Measurements from ENCODE around the gene PLEKHA1. TPM values are rescaled to one million over a fixed set of nuclear protein-coding genes. Genes with fewer than 3 reads are reported as not detected.

PLEKHA1 gene
- total and polyA plus RNA-seq, 2 experiments from 2014 or later: 25.8 to 36.6 TPM

DNA sequence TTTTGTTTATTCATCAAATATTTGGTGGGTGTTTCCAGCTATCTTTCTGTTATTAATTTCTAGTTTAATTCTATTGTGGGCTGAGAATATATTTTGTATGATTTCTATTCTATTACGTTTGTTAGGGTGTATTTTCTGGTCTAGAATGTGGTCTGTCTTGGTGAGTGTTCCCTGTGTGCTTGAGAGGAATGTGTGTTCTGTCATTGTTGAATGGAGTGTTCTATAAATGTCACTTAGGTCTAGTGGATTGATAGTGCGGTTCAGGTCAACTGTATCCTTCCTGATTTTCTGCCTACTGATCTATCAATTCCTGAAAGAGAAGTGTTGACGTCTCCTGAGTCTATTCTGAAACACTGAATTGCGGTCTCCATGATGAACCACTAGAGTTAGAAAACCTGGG lies 95.3 kb downstream of the PLEKHA1 start:
- Mint-ChIP-seq H3K9me3 (no peaks in the 10 kb centered on the region; the same call in 2 of the 3 replicates), H3K27ac (no peak overlapping the region), H3K36me3 (ENCODE audit: low read depth) (no peaks in the 10 kb centered on the region; the same call in 2 of the 3 replicates), H3K27me3 (ENCODE audit: insufficient read depth, low read depth, poor library complexity) (peaks cover under 1% of the 10 kb centered on the region), H3K4me1 (peaks cover 14% of the 10 kb centered on the region), H3K4me3 (no peak overlapping the region)
- no peaks in the 10 kb centered on the region for H3K9me2 ChIP-seq (ENCODE audit: insufficient read depth)
- DNase-seq (ENCODE audit: low spot score): no peak
- no peaks in the 10 kb centered on the region for H3K79me2 ChIP-seq (replicated peaks; ENCODE audit: insufficient read depth)
- H3K4me3 ChIP-seq: no peak overlapping the region
- peaks cover 11% of the 10 kb centered on the region; the same call in 1 of the 2 replicates for H3K4me1 ChIP-seq (ENCODE audit: insufficient read depth)
- H3K36me3 ChIP-seq (ENCODE audit: insufficient read depth): no peaks in the 10 kb centered on the region
- ATAC-seq: no peak
- H3K27ac ChIP-seq (ENCODE audit: low read depth): no peak overlapping the region
- TF ChIP-seq JUNB (IDR thresholded peaks at IDR 0.05; ENCODE audit: unreplicated experiment) (no peak), ZNF114 (CRISPR knock-in tag; IDR thresholded peaks at IDR 0.05) (no peak), ZNF331 (CRISPR knock-in tag; IDR thresholded peaks at IDR 0.05; ENCODE audit: low read depth) (no peak), STAT1 (IDR thresholded peaks at IDR 0.05; ENCODE audit: unreplicated experiment) (no peak), POLR2AphosphoS5 (IDR thresholded peaks at IDR 0.05; ENCODE audit: low read depth) (no peak), CREB1 (CRISPR knock-in tag; IDR thresholded peaks at IDR 0.05; ENCODE audit: low read depth) (no peak), EZH2phosphoT487 (IDR thresholded peaks at IDR 0.05; ENCODE audit: unreplicated experiment) (no peak), NANOG (IDR thresholded peaks at IDR 0.05; ENCODE audit: borderline replicate concordance) (no peak), EZH2 (IDR thresholded peaks at IDR 0.05; ENCODE audit: low read depth, unreplicated experiment) (no peak)
- TF ChIP-seq, protein P1, sequence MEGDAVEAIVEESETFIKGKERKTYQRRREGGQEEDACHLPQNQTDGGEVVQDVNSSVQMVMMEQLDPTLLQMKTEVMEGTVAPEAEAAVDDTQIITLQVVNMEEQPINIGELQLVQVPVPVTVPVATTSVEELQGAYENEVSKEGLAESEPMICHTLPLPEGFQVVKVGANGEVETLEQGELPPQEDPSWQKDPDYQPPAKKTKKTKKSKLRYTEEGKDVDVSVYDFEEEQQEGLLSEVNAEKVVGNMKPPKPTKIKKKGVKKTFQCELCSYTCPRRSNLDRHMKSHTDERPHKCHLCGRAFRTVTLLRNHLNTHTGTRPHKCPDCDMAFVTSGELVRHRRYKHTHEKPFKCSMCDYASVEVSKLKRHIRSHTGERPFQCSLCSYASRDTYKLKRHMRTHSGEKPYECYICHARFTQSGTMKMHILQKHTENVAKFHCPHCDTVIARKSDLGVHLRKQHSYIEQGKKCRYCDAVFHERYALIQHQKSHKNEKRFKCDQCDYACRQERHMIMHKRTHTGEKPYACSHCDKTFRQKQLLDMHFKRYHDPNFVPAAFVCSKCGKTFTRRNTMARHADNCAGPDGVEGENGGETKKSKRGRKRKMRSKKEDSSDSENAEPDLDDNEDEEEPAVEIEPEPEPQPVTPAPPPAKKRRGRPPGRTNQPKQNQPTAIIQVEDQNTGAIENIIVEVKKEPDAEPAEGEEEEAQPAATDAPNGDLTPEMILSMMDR (conservative IDR thresholded peaks at IDR 0.05; ENCODE audit: low read depth in 2 of 2): no peak
- TF ChIP-seq, protein P2, sequence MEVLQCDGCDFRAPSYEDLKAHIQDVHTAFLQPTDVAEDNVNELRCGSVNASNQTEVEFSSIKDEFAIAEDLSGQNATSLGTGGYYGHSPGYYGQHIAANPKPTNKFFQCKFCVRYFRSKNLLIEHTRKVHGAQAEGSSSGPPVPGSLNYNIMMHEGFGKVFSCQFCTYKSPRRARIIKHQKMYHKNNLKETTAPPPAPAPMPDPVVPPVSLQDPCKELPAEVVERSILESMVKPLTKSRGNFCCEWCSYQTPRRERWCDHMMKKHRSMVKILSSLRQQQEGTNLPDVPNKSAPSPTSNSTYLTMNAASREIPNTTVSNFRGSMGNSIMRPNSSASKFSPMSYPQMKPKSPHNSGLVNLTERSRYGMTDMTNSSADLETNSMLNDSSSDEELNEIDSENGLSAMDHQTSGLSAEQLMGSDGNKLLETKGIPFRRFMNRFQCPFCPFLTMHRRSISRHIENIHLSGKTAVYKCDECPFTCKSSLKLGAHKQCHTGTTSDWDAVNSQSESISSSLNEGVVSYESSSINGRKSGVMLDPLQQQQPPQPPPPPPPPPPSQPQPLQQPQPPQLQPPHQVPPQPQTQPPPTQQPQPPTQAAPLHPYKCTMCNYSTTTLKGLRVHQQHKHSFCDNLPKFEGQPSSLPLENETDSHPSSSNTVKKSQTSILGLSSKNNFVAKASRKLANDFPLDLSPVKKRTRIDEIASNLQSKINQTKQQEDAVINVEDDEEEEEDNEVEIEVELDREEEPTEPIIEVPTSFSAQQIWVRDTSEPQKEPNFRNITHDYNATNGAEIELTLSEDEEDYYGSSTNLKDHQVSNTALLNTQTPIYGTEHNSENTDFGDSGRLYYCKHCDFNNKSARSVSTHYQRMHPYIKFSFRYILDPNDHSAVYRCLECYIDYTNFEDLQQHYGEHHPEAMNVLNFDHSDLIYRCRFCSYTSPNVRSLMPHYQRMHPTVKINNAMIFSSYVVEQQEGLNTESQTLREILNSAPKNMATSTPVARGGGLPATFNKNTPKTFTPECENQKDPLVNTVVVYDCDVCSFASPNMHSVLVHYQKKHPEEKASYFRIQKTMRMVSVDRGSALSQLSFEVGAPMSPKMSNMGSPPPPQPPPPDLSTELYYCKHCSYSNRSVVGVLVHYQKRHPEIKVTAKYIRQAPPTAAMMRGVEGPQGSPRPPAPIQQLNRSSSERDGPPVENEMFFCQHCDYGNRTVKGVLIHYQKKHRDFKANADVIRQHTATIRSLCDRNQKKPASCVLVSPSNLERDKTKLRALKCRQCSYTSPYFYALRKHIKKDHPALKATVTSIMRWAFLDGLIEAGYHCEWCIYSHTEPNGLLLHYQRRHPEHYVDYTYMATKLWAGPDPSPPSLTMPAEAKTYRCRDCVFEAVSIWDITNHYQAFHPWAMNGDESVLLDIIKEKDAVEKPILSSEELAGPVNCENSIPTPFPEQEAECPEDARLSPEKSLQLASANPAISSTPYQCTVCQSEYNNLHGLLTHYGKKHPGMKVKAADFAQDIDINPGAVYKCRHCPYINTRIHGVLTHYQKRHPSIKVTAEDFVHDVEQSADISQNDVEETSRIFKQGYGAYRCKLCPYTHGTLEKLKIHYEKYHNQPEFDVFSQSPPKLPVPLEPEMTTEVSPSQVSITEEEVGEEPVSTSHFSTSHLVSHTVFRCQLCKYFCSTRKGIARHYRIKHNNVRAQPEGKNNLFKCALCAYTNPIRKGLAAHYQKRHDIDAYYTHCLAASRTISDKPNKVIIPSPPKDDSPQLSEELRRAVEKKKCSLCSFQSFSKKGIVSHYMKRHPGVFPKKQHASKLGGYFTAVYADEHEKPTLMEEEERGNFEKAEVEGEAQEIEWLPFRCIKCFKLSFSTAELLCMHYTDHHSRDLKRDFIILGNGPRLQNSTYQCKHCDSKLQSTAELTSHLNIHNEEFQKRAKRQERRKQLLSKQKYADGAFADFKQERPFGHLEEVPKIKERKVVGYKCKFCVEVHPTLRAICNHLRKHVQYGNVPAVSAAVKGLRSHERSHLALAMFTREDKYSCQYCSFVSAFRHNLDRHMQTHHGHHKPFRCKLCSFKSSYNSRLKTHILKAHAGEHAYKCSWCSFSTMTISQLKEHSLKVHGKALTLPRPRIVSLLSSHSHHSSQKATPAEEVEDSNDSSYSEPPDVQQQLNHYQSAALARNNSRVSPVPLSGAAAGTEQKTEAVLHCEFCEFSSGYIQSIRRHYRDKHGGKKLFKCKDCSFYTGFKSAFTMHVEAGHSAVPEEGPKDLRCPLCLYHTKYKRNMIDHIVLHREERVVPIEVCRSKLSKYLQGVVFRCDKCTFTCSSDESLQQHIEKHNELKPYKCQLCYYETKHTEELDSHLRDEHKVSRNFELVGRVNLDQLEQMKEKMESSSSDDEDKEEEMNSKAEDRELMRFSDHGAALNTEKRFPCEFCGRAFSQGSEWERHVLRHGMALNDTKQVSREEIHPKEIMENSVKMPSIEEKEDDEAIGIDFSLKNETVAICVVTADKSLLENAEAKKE (CRISPR knock-in tag; IDR thresholded peaks at IDR 0.05): no peak
- TF ChIP-seq, protein P3, sequence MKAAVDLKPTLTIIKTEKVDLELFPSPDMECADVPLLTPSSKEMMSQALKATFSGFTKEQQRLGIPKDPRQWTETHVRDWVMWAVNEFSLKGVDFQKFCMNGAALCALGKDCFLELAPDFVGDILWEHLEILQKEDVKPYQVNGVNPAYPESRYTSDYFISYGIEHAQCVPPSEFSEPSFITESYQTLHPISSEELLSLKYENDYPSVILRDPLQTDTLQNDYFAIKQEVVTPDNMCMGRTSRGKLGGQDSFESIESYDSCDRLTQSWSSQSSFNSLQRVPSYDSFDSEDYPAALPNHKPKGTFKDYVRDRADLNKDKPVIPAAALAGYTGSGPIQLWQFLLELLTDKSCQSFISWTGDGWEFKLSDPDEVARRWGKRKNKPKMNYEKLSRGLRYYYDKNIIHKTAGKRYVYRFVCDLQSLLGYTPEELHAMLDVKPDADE (IDR thresholded peaks at IDR 0.05): no peak
- TF ChIP-seq, protein P4, sequence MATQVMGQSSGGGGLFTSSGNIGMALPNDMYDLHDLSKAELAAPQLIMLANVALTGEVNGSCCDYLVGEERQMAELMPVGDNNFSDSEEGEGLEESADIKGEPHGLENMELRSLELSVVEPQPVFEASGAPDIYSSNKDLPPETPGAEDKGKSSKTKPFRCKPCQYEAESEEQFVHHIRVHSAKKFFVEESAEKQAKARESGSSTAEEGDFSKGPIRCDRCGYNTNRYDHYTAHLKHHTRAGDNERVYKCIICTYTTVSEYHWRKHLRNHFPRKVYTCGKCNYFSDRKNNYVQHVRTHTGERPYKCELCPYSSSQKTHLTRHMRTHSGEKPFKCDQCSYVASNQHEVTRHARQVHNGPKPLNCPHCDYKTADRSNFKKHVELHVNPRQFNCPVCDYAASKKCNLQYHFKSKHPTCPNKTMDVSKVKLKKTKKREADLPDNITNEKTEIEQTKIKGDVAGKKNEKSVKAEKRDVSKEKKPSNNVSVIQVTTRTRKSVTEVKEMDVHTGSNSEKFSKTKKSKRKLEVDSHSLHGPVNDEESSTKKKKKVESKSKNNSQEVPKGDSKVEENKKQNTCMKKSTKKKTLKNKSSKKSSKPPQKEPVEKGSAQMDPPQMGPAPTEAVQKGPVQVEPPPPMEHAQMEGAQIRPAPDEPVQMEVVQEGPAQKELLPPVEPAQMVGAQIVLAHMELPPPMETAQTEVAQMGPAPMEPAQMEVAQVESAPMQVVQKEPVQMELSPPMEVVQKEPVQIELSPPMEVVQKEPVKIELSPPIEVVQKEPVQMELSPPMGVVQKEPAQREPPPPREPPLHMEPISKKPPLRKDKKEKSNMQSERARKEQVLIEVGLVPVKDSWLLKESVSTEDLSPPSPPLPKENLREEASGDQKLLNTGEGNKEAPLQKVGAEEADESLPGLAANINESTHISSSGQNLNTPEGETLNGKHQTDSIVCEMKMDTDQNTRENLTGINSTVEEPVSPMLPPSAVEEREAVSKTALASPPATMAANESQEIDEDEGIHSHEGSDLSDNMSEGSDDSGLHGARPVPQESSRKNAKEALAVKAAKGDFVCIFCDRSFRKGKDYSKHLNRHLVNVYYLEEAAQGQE (IDR thresholded peaks at IDR 0.05; ENCODE audit: unreplicated experiment): no peak
- no peaks in the 10 kb centered on the region for H3F3A ChIP-seq (replicated peaks; ENCODE audit: low read depth)
- H2AFZ ChIP-seq: no peak overlapping the region
- H3K4me2 ChIP-seq: no peak overlapping the region
- H3K27me3 ChIP-seq (ENCODE audit: insufficient read depth): no peaks in the 10 kb centered on the region
- H4K20me1 ChIP-seq (replicated peaks; ENCODE audit: insufficient read depth): no peaks in the 10 kb centered on the region; the same call in 1 of the 2 replicates
